A549 (cell line): Measurements from ENCODE around the gene PPL. TPM values are rescaled to one million over a fixed set of nuclear protein-coding genes. Genes with fewer than 3 reads are reported as not detected.

Experiments used
- ATAC-seq, 2 experiments: fragments of 200-7000 bp in 1 of 2; fragments of >200 bp in 1 of 2; cut with Nextera tagmentation in 1 of 2; cut with Tn5 transposase in 1 of 2; 3 replicates each; pipeline versions ENCODE4 v1.8.0 to v1.9.1; 2018 to 2020; ENCODE audit warnings: mild to moderate bottlenecking in 1 of 2, moderate library complexity in 1 of 2
- CTCF ChIA-PET: fragments of 300-600 bp; sonication (Branson Sonifier 250); formaldehyde crosslinking; extraction: SDS; loops from one replicate; lab custom pipeline; 2021; ENCODE audit warnings: antibody characterized with exemption, inconsistent platforms; lab: Yijun Ruan, JAX
- POLR2A ChIA-PET: fragments of 350-600 bp; formaldehyde crosslinking; extraction: SDS; loops from one replicate; lab custom pipeline; 2021; ENCODE audit warnings: antibody characterized with exemption, inconsistent platforms; lab: Yijun Ruan, JAX
- DNase-seq, 2 experiments: peaks; one replicate each; pipeline versions ENCODE4 v3.0.0 to v3.0.0-alpha.2; 2011 to 2016; ENCODE audit warnings: low read depth in 1 of 2, low spot score in 1 of 2
- FAIRE-seq: peaks from 2 replicates; lab custom pipeline; 2011; peaks lifted over from hg19 to GRCh38; lab: Jason Lieb, UNC
- H3K27ac ChIP-seq, 2 experiments: fragments of >200 bp; sonication (Bioruptor Twin); formaldehyde crosslinking; 3 replicates each; pipeline ENCODE4 v1.5.1; 2016 to 2017
- H3K4me1 ChIP-seq: fragments of >200 bp; sonication (Bioruptor Twin); formaldehyde crosslinking; 3 replicates; pipeline ENCODE4 v1.6.1; 2016
- H3K4me2 ChIP-seq: fragments of >200 bp; sonication (Bioruptor Twin); formaldehyde crosslinking; 3 replicates; pipeline ENCODE4 v1.6.1; 2016
- H3K4me3 ChIP-seq: fragments of >200 bp; sonication (Bioruptor Twin); formaldehyde crosslinking; 3 replicates; pipeline ENCODE4 v1.5.1; 2016
- H3K9me3 ChIP-seq: fragments of >200 bp; sonication (Bioruptor Twin); formaldehyde crosslinking; 3 replicates; pipeline ENCODE4 v1.6.1; 2016
- BHLHE40 ChIP-seq: IDR thresholded peaks from 2 replicates; pipeline ENCODE4 v1.6.1; 2012; ENCODE audit warnings: low read depth, low read length, inconsistent platforms
- CBX2 ChIP-seq: fragments of 200-600 bp; sonication (generic); IDR thresholded peaks from 2 replicates; pipeline ENCODE4 v1.6.1; 2016; ENCODE audit warnings: low read depth, mild to moderate bottlenecking, borderline replicate concordance
- CBX8 ChIP-seq: fragments of 200-600 bp; sonication (generic); IDR thresholded peaks from 2 replicates; pipeline ENCODE4 v1.6.1; 2016
- CEBPB ChIP-seq, 2 experiments: fragments of >200 bp in 1 of 2; sonication (Bioruptor Twin) in 1 of 2; formaldehyde crosslinking in 1 of 2; IDR thresholded peaks; 2 replicates each; pipeline ENCODE4 v1.6.1; 2012 to 2016
- CHD2 ChIP-seq: fragments of 150-350 bp; IDR thresholded peaks from 2 replicates; pipeline ENCODE4 v1.6.1; 2014; ENCODE audit warnings: low read length; ENCODE audit not compliant: partially characterized antibody
- ESRRA ChIP-seq: fragments of 150-350 bp; IDR thresholded peaks from 2 replicates; pipeline ENCODE4 v1.6.1; 2014; ENCODE audit warnings: mild to moderate bottlenecking, low read length, borderline replicate concordance
- FOXS1 ChIP-seq: fragments of 250-450 bp; sonication (Bioruptor Pico); IDR thresholded peaks from 2 replicates; pipeline ENCODE4 v1.5.0; 2020; ENCODE audit warnings: mild to moderate bottlenecking, moderate library complexity
- HDAC2 ChIP-seq: fragments of 200-600 bp; sonication (generic); IDR thresholded peaks from 2 replicates; pipeline ENCODE4 v1.6.1; 2016
- HEYL ChIP-seq: fragments of 250-450 bp; sonication (Bioruptor Pico); IDR thresholded peaks from 2 replicates; pipeline ENCODE4 v1.8.0; 2021; ENCODE audit warnings: mild to moderate bottlenecking, moderate library complexity
- HOXB13 ChIP-seq: fragments of 250-450 bp; sonication (Bioruptor Pico); IDR thresholded peaks from 2 replicates; pipeline ENCODE4 v1.5.0; 2020; ENCODE audit warnings: low read depth, mild to moderate bottlenecking, moderate library complexity
- JUN ChIP-seq, 2 experiments: fragments of >200 bp; sonication (Bioruptor Twin); formaldehyde crosslinking; IDR thresholded peaks; 2 replicates in 1 of 2; 3 replicates in 1 of 2; pipeline ENCODE4 v1.6.1; 2016 to 2017
- JUNB ChIP-seq: fragments of >200 bp; sonication (Bioruptor Twin); formaldehyde crosslinking; IDR thresholded peaks from 2 replicates; pipeline ENCODE4 v1.6.1; 2016
- KDM5A ChIP-seq: fragments of 200-600 bp; sonication (generic); IDR thresholded peaks from 2 replicates; pipeline ENCODE4 v1.6.1; 2016; ENCODE audit warnings: antibody characterized with exemption, mild to moderate bottlenecking
- MYC ChIP-seq: IDR thresholded peaks from 2 replicates; pipeline ENCODE4 v1.6.1; 2012; ENCODE audit warnings: mild to moderate bottlenecking, inconsistent platforms, low read length, improper control_type of control experiment, borderline replicate concordance
- PHF8 ChIP-seq: fragments of 200-600 bp; sonication (generic); IDR thresholded peaks from 2 replicates; pipeline ENCODE4 v1.6.1; 2016; ENCODE audit warnings: low read depth, mild to moderate bottlenecking, antibody characterized with exemption, moderate library complexity, borderline replicate concordance
- POLR2A ChIP-seq: IDR thresholded peaks from 2 replicates; pipeline ENCODE4 v1.6.1; 2012; ENCODE audit warnings: mild to moderate bottlenecking, low read length
- POLR2AphosphoS2 ChIP-seq: conservative IDR thresholded peaks from 2 replicates; pipeline ENCODE4 v1.6.1; 2012; ENCODE audit warnings: low read length, improper control_type of control experiment, inconsistent platforms
- RAD21 ChIP-seq, 2 experiments: fragments of >200 bp in 1 of 2; sonication (Bioruptor Twin) in 1 of 2; formaldehyde crosslinking in 1 of 2; IDR thresholded peaks in 1 of 2; conservative IDR thresholded peaks in 1 of 2; 2 replicates in 1 of 2; 3 replicates in 1 of 2; pipeline ENCODE4 v1.6.1; 2012 to 2018; ENCODE audit warnings: inconsistent platforms in 1 of 2
- RCOR1 ChIP-seq: fragments of 150-350 bp; IDR thresholded peaks from 2 replicates; pipeline ENCODE4 v1.6.1; 2014; ENCODE audit warnings: antibody characterized with exemption, low read length, low read depth
- RNF2 ChIP-seq: fragments of 200-600 bp; sonication (generic); IDR thresholded peaks from 2 replicates; pipeline ENCODE4 v1.6.1; 2016; ENCODE audit warnings: low read depth, mild to moderate bottlenecking, antibody characterized with exemption, moderate library complexity, borderline replicate concordance
- SMC3 ChIP-seq: fragments of >200 bp; sonication (Bioruptor Twin); formaldehyde crosslinking; IDR thresholded peaks from 3 replicates; pipeline ENCODE4 v1.6.1; 2018; ENCODE audit warnings: inconsistent platforms
- SREBF2 ChIP-seq: fragments of 450-650 bp; IDR thresholded peaks from 2 replicates; pipeline ENCODE4 v1.6.1; 2014; ENCODE audit warnings: mild to moderate bottlenecking, moderate library complexity
- ZFP36 ChIP-seq: fragments of 450-650 bp; IDR thresholded peaks from 2 replicates; pipeline ENCODE4 v1.6.1; 2014; ENCODE audit warnings: borderline replicate concordance; ENCODE audit not compliant: partially characterized antibody
- ZNF302 ChIP-seq: fragments of 250-450 bp; sonication (Bioruptor Pico); IDR thresholded peaks from 2 replicates; pipeline ENCODE4 v1.9.0; 2021; ENCODE audit warnings: inconsistent platforms, mild to moderate bottlenecking, moderate library complexity
- ZSCAN20 ChIP-seq: fragments of 250-450 bp; sonication (Bioruptor Pico); IDR thresholded peaks from 2 replicates; pipeline ENCODE4 v1.8.0; 2022; ENCODE audit warnings: mild to moderate bottlenecking, moderate library complexity
- WGBS: methylation state at CpG from one replicate; pipeline ENCODE4 v1.1.6; 2017; ENCODE audit errors: missing lambda C conversion rate; 5-methylcytosine and 5-hydroxymethylcytosine counted together
- polyA plus RNA-seq, 4 experiments: library from polyadenylated mRNA; depleted of rRNA in 3 of 4; stranded (reverse); fragments of >200 nt; fragmentation: RNase III in 1 of 4; extraction: RNeasy Plus Mini Kit Qiagen cat#74134 plus additional on column Dnase treatment in 1 of 4; gene quantifications; 2 replicates in 3 of 4; 3 replicates in 1 of 4; pipeline ENCODE4 v1.2.3, GENCODE V29; 2011 to 2017
- TF ChIP-seq, protein P1 (sequence below): fragments of >200 bp; sonication (Bioruptor Twin); formaldehyde crosslinking; IDR thresholded peaks from 2 replicates; pipeline ENCODE4 v1.6.1; 2016
- TF ChIP-seq, protein P2 (sequence below): fragments of >200 bp; sonication (Bioruptor Twin); formaldehyde crosslinking; IDR thresholded peaks from 3 replicates; pipeline ENCODE4 v1.5.1; 2016
- TF ChIP-seq, protein P3 (sequence below): IDR thresholded peaks from 2 replicates; pipeline ENCODE4 v1.6.1; 2012; ENCODE audit warnings: low read depth, borderline replicate concordance
- TF ChIP-seq, protein P4 (sequence below): IDR thresholded peaks from 2 replicates; pipeline ENCODE4 v1.6.1; 2012
- TF ChIP-seq, protein P5 (sequence below): fragments of 150-350 bp; IDR thresholded peaks from 2 replicates; pipeline ENCODE4 v1.6.1; 2014; ENCODE audit warnings: low read depth, mild to moderate bottlenecking, low read length
- TF ChIP-seq, protein P6 (sequence below): fragments of 250-450 bp; sonication (Bioruptor Pico); IDR thresholded peaks from 2 replicates; pipeline ENCODE4 v1.5.0; 2021; ENCODE audit warnings: mild to moderate bottlenecking, moderate library complexity, borderline replicate concordance

The PPL gene
- polyA plus RNA-seq, 2 of the 4 experiments (the other 2 are of a cell fraction), result 1.8 to 2.6 TPM

DNA sequence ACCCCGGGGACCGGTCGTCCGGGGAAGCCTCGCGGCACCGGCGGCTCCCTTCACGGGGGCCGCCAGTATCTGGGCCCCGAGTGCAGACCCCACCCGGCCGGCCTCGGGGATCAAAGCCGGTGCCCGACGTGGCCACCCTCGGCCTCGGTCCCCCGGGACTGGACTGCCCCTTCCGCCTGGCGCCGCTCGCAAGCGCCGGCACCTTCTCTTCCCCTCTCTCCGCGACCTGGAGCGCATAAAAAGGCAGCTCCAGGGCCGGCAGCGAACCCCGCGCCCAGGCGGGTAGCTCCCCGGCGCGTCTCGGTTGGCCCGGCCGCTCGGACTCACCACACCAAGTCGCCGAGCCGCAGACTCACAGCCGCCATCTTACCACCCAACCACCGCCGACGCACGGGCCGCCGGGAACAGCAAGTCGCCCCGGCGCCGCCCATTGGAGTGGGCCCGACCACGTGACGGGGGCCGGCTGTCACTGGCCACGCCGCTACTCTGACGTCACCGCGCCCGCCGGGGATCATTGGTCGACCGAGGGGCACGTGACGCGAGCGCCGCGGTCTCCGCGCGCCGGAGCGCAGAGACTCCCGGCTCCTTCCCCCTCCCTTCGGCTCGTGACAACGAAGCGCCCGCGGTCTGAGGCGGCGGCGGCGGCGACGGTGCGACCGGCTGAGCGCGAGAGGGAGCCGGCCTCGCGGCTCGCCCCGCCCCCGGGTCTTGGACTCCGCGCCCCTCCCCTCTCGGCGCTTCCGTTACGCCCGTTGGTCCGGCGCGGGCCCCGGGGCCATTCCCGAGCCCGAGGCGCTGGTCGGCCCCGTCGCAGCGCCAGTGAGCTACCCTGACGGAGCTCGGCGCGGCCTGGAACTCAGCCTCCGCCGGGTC lies 89.8 kb downstream of the PPL start, which contains the start of the genes GLYR1 and UBN1:
Gene GLYR1, minus strand, starts transcription at position 388 of the 873 bp plus-strand sequence. Its CDS starts 23 bp downstream, at position 365.
Gene UBN1, plus strand, starts transcription at position 581 of the 873 bp plus-strand sequence. CDS start 5,437 bp downstream, outside the sequence.
- no peak for FAIRE-seq
- ATAC-seq, result peak; percentile 93 to 96
- no peaks in the 10 kb centered on the region for H3K9me3 ChIP-seq
- ChIA-PET CTCF (interaction anchor here (1.0 to 1.3 kb wide), 4 partner anchors 10 to 22 kb away, joined by 3 to 5 read pairs (median 4); no protein-coding TSS in a partner anchor), POLR2A (interaction anchor here (0.6 to 1.6 kb wide), 6 partner anchors 10 to 111 kb away, joined by 3 to 7 read pairs (median 4); partner anchors contain the start of genes ROGDI and SEC14L5)
- DNase-seq, result peak; percentile 89 to 97
- H3K4me2 ChIP-seq, result peak within 1 kb of the TSS; percentile 92
- H3K4me3 ChIP-seq, result peak within 1 kb of the TSS; percentile 87
- H3K27ac ChIP-seq, result peak within 1 kb of the TSS; percentile 85 to 96
- 0% methylated on average over 9 of the region's 126 CpGs for WGBS
- H3K4me1 ChIP-seq, result peaks cover 45% of the 10 kb centered on the region
- TF ChIP-seq JUN (IDR thresholded peaks at IDR 0.05) (peak; percentile 41 to 64; a peak in 3 of 5 replicates), HEYL (CRISPR knock-in tag) (no peak), BHLHE40 (no peak), ZNF302 (CRISPR knock-in tag) (no peak), HDAC2 (0 out of 2 replicates have a peak, but pooled peaks have one; percentile 63), RAD21 (conservative IDR thresholded peaks at IDR 0.05 in 1 of 2, IDR thresholded peaks at IDR 0.05 in 1 of 2) (no peak), RNF2 (no peak), CBX8 (no peak), JUNB (no peak), POLR2A (peak; percentile 84), CEBPB (IDR thresholded peaks at IDR 0.05) (no peak), KDM5A (peak; percentile 91), MYC (0 out of 2 replicates have a peak, but pooled peaks have one; percentile 29), SREBF2 (no peak), CHD2 (no peak), POLR2AphosphoS2 (no peak), HOXB13 (CRISPR knock-in tag) (no peak), SMC3 (no peak), ESRRA (no peak), ZFP36 (no peak), FOXS1 (CRISPR knock-in tag) (no peak), ZSCAN20 (CRISPR knock-in tag) (no peak), CBX2 (no peak), RCOR1 (no peak), PHF8 (peak; percentile 86)
- TF ChIP-seq, protein P1, sequence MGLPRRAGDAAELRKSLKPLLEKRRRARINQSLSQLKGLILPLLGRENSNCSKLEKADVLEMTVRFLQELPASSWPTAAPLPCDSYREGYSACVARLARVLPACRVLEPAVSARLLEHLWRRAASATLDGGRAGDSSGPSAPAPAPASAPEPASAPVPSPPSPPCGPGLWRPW, result no peak
- TF ChIP-seq, protein P2, sequence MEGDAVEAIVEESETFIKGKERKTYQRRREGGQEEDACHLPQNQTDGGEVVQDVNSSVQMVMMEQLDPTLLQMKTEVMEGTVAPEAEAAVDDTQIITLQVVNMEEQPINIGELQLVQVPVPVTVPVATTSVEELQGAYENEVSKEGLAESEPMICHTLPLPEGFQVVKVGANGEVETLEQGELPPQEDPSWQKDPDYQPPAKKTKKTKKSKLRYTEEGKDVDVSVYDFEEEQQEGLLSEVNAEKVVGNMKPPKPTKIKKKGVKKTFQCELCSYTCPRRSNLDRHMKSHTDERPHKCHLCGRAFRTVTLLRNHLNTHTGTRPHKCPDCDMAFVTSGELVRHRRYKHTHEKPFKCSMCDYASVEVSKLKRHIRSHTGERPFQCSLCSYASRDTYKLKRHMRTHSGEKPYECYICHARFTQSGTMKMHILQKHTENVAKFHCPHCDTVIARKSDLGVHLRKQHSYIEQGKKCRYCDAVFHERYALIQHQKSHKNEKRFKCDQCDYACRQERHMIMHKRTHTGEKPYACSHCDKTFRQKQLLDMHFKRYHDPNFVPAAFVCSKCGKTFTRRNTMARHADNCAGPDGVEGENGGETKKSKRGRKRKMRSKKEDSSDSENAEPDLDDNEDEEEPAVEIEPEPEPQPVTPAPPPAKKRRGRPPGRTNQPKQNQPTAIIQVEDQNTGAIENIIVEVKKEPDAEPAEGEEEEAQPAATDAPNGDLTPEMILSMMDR, result no peak
- TF ChIP-seq, protein P3, sequence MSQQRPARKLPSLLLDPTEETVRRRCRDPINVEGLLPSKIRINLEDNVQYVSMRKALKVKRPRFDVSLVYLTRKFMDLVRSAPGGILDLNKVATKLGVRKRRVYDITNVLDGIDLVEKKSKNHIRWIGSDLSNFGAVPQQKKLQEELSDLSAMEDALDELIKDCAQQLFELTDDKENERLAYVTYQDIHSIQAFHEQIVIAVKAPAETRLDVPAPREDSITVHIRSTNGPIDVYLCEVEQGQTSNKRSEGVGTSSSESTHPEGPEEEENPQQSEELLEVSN, result no peak
- TF ChIP-seq, protein P4, sequence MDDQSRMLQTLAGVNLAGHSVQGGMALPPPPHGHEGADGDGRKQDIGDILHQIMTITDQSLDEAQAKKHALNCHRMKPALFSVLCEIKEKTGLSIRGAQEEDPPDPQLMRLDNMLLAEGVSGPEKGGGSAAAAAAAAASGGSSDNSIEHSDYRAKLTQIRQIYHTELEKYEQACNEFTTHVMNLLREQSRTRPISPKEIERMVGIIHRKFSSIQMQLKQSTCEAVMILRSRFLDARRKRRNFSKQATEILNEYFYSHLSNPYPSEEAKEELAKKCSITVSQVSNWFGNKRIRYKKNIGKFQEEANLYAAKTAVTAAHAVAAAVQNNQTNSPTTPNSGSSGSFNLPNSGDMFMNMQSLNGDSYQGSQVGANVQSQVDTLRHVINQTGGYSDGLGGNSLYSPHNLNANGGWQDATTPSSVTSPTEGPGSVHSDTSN, result 0 out of 2 replicates have a peak, but pooled peaks have one; percentile 0
- TF ChIP-seq, protein P5, sequence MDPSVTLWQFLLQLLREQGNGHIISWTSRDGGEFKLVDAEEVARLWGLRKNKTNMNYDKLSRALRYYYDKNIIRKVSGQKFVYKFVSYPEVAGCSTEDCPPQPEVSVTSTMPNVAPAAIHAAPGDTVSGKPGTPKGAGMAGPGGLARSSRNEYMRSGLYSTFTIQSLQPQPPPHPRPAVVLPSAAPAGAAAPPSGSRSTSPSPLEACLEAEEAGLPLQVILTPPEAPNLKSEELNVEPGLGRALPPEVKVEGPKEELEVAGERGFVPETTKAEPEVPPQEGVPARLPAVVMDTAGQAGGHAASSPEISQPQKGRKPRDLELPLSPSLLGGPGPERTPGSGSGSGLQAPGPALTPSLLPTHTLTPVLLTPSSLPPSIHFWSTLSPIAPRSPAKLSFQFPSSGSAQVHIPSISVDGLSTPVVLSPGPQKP, result no peak
- TF ChIP-seq, protein P6, sequence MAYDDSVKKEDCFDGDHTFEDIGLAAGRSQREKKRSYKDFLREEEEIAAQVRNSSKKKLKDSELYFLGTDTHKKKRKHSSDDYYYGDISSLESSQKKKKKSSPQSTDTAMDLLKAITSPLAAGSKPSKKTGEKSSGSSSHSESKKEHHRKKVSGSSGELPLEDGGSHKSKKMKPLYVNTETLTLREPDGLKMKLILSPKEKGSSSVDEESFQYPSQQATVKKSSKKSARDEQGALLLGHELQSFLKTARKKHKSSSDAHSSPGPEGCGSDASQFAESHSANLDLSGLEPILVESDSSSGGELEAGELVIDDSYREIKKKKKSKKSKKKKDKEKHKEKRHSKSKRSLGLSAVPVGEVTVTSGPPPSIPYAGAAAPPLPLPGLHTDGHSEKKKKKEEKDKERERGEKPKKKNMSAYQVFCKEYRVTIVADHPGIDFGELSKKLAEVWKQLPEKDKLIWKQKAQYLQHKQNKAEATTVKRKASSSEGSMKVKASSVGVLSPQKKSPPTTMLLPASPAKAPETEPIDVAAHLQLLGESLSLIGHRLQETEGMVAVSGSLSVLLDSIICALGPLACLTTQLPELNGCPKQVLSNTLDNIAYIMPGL (CRISPR knock-in tag), result peak; percentile 10; the same call in 1 of the 2 replicates
